Subcutaneous adipose tissue (tissue), 4 donors: ENCODE results near the gene PBX2. TPM values are rescaled to one million over a fixed set of nuclear protein-coding genes. Genes with fewer than 3 reads are reported as not detected.

Experiments
- CTCF ChIP-seq: fragments of 450-650 bp; IDR thresholded peaks from one replicate; pipeline ENCODE4 v1.5.1; 2016; ENCODE audit warnings: low read depth, mild to moderate bottlenecking, control low read depth, antibody characterized with exemption, moderate library complexity
- total RNA-seq, 4 donors: library from RNA; depleted of rRNA; stranded (reverse); fragments of >200 nt; gene quantifications; one replicate each; pipeline ENCODE4 v1.1.0, GENCODE V29; 2016

Gene PBX2
- total RNA-seq, 4 donors from 2014 or later = 26.9 to 40.9 (median 33.7) TPM

- no peak for TF ChIP-seq CTCF
These were observed 12.7 kb downstream of the PBX2 start for GRCh38 chr6:32177183-32177787.

GRCh38 chr6:32176476-32177182, 13.4 kb downstream of the PBX2 start:
- no peak for TF ChIP-seq CTCF

DNA sequence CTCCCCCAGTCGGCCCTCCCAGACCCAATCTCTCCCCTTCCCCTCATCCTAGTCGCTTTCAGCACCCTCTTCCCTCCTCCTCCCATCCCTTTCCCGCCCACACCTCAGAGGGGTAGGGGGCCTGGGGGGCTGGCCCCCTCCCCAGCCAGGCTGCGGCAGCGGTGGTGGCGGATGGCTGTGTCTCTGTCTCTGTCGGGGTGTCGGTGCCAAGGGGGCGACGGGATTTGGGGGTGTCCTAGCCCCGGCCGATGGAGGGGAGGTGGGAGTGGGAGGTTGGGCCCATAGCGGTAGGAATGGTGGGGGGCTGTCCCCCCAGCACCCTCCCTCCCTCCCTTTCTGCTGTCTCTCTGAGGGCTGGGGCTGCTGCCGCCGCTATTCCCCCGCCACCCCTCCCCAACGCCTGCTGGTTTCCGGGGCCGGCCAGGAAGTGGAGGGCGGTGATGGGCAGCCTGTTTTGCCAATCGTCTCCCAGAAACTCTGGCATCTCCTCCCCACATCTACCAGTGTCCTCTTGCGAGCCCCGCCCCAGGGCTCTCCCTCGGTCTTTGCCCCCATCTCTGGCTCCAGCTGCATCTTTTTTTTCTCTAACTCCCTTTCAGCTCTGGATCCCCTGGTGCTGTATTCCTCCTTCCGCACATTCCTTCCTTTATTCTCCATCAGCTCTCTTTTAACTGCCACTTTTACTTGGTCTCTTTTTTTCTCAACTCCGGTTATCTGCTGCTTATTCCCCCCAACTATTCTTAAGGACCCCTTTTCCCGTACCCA, 14.1 kb downstream of the PBX2 start, which contains the start of gene AGPAT1:
Gene AGPAT1, minus strand, starts transcription at position 374 of the 765 bp plus-strand sequence. CDS start 4,588 bp downstream, outside the sequence.
- TF ChIP-seq CTCF = no peak

DNA sequence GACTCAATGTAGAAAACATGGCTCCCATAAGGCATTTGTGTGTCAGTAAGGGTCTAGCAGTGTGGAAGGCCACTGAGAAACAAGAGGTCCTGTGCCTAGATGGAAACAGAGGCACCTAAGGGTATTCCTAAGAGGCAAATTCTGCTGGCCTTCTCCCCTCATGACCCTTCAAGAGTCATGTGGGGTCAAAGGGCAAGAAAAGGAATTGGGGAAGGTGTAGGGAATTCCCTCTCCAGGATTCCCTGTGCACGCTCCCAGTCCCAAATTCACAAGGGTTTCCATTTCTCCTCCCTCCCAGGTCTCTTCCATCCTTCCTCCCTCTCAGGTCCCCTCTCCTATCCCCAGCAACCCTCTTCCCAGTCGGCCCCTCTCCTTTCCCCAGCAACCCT, 14.7 kb downstream of the PBX2 start:
- no peak for TF ChIP-seq CTCF

DNA sequence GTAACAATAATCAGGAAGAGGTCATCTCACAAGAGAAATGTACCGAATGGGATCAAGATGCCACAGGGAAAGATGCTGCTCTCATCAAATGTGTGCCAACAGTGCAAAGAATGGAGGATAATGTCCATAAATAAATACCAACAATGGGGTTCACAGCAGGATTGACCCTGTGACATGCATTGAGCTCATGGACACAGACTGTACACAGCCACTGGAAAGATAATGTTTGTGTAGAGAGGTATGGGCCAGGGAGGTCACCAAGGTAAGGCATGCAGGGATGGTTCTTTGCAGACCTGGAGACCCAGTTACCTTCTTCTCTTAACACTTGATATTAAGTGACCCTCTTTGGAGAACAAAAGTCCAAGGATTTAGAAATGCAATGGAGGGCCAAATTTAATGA, 15.6 kb downstream of the PBX2 start:
- TF ChIP-seq CTCF = no peak

- no peak for TF ChIP-seq CTCF
These were observed 16.8 kb downstream of the PBX2 start for GRCh38 chr6:32173051-32173727.

DNA sequence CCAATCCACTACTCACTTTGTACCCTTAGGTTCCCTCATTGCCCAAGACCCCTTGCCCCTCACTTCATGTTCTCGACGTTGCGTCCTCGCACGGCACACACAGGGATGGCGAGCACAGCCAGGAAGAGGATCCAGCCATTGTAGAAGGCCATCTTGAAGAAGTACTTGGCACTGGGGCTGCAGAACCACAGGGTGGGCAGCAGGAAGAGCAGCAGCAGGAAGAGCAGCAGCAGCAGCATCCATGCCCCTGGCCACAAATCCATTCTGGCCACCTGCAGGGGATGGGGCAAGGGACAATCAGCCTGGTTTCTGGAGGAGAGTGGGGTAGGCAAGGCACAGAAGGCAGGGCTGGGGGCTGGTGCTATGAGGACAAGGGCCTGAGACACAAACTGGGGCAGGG, 18.8 kb downstream of the PBX2 start:
- no peak for TF ChIP-seq CTCF
